IPS-20b (cell line): ENCODE measurements around the gene TKFC.
"Not testable (repeated sequence)": the region's sequence is repeated elsewhere in the genome, so short reads cannot be mapped to it uniquely, and the experiment has no call there.

Source experiments
- H3K27ac ChIP-seq: one replicate; pipeline ENCODE4 v1.5.1; 2013; ENCODE audit warnings: low read length
- H3K27me3 ChIP-seq: 2 replicates; pipeline ENCODE4 v1.6.1; 2013; ENCODE audit warnings: mild to moderate bottlenecking, low read length, inconsistent platforms; ENCODE audit not compliant: insufficient read depth
- H3K36me3 ChIP-seq: 2 replicates; pipeline ENCODE4 v1.6.1; 2013; ENCODE audit warnings: low read depth, mild to moderate bottlenecking, inconsistent platforms, low read length, moderate library complexity; ENCODE audit not compliant: insufficient read depth
- H3K4me1 ChIP-seq: 2 replicates; pipeline ENCODE4 v1.6.1; 2013; ENCODE audit warnings: mild to moderate bottlenecking, control low read depth, inconsistent platforms, low read length, moderate library complexity; ENCODE audit not compliant: insufficient read depth
- H3K4me3 ChIP-seq: 2 replicates; pipeline ENCODE4 v1.5.1; 2013; ENCODE audit warnings: mild to moderate bottlenecking, low read length, inconsistent platforms
- H3K9ac ChIP-seq: 2 replicates; pipeline ENCODE4 v1.6.1; 2013; ENCODE audit warnings: low read depth, mild to moderate bottlenecking, inconsistent platforms, low read length, moderate library complexity
- H3K9me3 ChIP-seq: 2 replicates; pipeline ENCODE4 v1.6.1; 2013; ENCODE audit warnings: mild to moderate bottlenecking, low read depth, low read length, inconsistent platforms; ENCODE audit not compliant: insufficient read depth

The TKFC gene

GRCh38 chr11:61383859-61384258, 50.8 kb downstream of the TKFC start:
- not testable (repeated sequence) for H3K27ac ChIP-seq, H3K4me1 ChIP-seq

GRCh38 chr11:61384271-61385242, 51.5 kb downstream of the TKFC start:
- H3K9ac ChIP-seq = no peak overlapping the region
- H3K27me3 ChIP-seq = no peaks in the 10 kb centered on the region
- H3K9me3 ChIP-seq = no peaks in the 10 kb centered on the region
- H3K4me1 ChIP-seq = no peaks in the 10 kb centered on the region
- H3K36me3 ChIP-seq = no peaks in the 10 kb centered on the region
- H3K27ac ChIP-seq = no peak overlapping the region
- no peak overlapping the region for H3K4me3 ChIP-seq

More at GRCh38 chr11:61383859-61384258, 50.8 kb downstream of the TKFC start:
- not testable (repeated sequence) for H3K9me3 ChIP-seq, H3K36me3 ChIP-seq, H3K9ac ChIP-seq, H3K4me3 ChIP-seq, H3K27me3 ChIP-seq

DNA sequence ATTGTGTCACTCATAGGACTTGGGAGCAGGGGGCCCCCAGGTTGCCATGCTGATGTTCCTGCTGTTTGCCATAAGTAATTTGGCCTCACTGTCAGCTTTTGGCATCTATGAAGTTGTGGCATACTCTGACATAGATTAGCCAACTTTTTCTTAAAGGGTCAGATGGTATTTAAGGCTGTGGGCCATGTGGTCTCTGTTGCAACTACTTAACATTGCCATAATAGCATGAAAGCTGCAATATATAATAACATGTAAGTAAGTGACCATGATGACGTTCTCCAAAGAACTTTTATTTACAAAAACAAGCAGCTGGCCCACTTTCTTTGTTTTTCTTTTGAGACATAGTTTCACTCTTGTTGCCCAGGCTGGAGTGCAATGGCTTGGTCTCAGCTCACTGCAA, 57.1 kb downstream of the TKFC start:
- no peak overlapping the region for H3K27ac ChIP-seq
- H3K4me1 ChIP-seq = no peaks in the 10 kb centered on the region
- no peaks in the 10 kb centered on the region for H3K9me3 ChIP-seq
- H3K9ac ChIP-seq = no peak overlapping the region
- H3K4me3 ChIP-seq = no peak overlapping the region
- H3K36me3 ChIP-seq = peaks cover 10% of the 10 kb centered on the region
- no peaks in the 10 kb centered on the region for H3K27me3 ChIP-seq

DNA sequence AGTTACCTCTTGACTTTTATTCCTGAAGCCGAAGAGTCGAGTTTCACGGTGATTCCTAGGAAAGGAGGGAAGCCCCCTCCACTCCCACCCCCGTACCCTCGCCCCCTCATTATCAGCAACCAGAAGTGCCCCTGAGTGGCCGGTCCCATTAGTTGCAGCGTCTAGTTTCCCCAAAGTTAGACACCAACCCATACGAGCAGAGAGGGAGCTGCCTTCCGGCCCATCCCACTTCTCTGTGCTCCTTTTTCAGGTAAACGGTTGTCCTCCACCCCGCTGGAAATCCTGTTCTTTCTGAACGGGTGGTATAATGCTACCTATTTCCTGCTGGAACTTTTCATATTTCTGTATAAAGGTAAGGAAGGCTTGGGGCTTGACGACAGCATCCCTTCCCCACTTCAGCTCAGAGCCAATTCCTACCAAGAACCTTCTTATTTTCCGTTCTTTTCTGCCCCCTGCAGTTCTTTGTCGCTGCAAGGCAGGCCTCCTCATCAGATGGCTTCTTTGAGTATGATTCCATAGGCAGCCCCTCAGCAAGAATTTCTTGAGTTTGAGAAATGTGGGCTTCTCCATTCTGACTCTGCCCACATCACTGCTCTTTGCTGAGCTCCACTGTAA, 60.1 kb downstream of the TKFC start:
- Histone ChIP-seq H3K4me1 (no peaks in the 10 kb centered on the region), H3K4me3 (peak overlapping the region; percentile 85), H3K36me3 (peaks cover 26% of the 10 kb centered on the region), H3K27ac (no peak overlapping the region), H3K27me3 (no peaks in the 10 kb centered on the region), H3K9ac (peak overlapping the region; percentile 87), H3K9me3 (no peaks in the 10 kb centered on the region)
